Stomach (tissue), 9 donors: ENCODE results near the gene PSD2. TPM values are rescaled to one million over a fixed set of nuclear protein-coding genes. Genes with fewer than 3 reads are reported as not detected.

Source experiments
- DNase-seq, 2 donors: peaks; one replicate each; pipeline versions ENCODE4 v3.0.0 to v3.0.0-alpha.2; 2013 to 2019
- H3K27ac ChIP-seq, 5 donors: fragments of 200-600 bp in 4 of 5; sonication (generic) in 4 of 5; one replicate each; pipeline ENCODE4 v1.5.1; 2013 to 2019; ENCODE audit warnings: mild to moderate bottlenecking in 1 of 5, moderate library complexity in 1 of 5
- H3K27me3 ChIP-seq, 3 donors: fragments of 200-600 bp; sonication (generic); one replicate each; pipeline ENCODE4 v1.5.1; 2017 to 2019; ENCODE audit warnings: mixed run types in 1 of 3
- H3K36me3 ChIP-seq, 4 donors: fragments of 200-600 bp; sonication (generic); 1 replicate in 3 of 4; 2 replicates in 1 of 4; pipeline ENCODE4 v1.5.1; 2016 to 2019
- H3K4me1 ChIP-seq, 4 donors: fragments of 200-600 bp; sonication (generic); one replicate each; pipeline ENCODE4 v1.5.1; 2016 to 2019
- H3K4me3 ChIP-seq, 4 donors: fragments of 200-600 bp; sonication (generic) in 3 of 4; one replicate each; pipeline ENCODE4 v1.5.1; 2016 to 2019; ENCODE audit warnings: mild to moderate bottlenecking in 1 of 4
- H3K9me3 ChIP-seq, 4 donors: fragments of 200-600 bp; sonication (generic); one replicate each; pipeline ENCODE4 v1.5.1; 2016 to 2019
- EP300 ChIP-seq: sonication (generic); formaldehyde crosslinking; IDR thresholded peaks from one replicate; pipeline ENCODE4 v1.6.1; 2017; ENCODE audit warnings: antibody characterized with exemption
- POLR2A ChIP-seq, 4 donors: fragments of 450-650 bp; IDR thresholded peaks; one replicate each; pipeline ENCODE4 v1.6.1; 2016; ENCODE audit warnings: antibody characterized with exemption in 4 of 4, control low read depth in 2 of 4, mild to moderate bottlenecking in 1 of 4, moderate library complexity in 1 of 4
- POLR2AphosphoS5 ChIP-seq, 3 donors: sonication (generic); formaldehyde crosslinking; IDR thresholded peaks; one replicate each; pipeline ENCODE4 v1.6.1; 2016; ENCODE audit warnings: antibody characterized with exemption in 3 of 3
- WGBS, 5 donors: extraction: QIAGEN DNeasy Blood & Tissue Kit in 3 of 5; methylation state at CpG; one replicate each; pipeline versions ENCODE4 v1.1.5 to v1.1.7; 2013 to 2018; 5-methylcytosine and 5-hydroxymethylcytosine counted together
- intact Hi-C: fragments of 100-400 bp; cut with DNase I; formaldehyde crosslinking; loops from one replicate; pipeline ENCODE4 v1.15.1; 2023; ENCODE audit warnings: low total_unique reads
- polyA plus RNA-seq, 3 donors: library from polyadenylated mRNA; stranded (reverse); fragments of 200-250 nt; gene quantifications; one replicate each; pipeline ENCODE4 v1.2.3, GENCODE V29; 2013
- total RNA-seq, 5 donors: library from RNA; depleted of rRNA; stranded (reverse); fragments of >200 nt; gene quantifications; one replicate each; pipeline versions ENCODE4 v1.1.0 to v1.2.3, GENCODE V29; 2014 to 2016
- TF ChIP-seq, protein P1 (sequence below), 7 experiments: fragments of 450-650 bp in 4 of 7; fragments of 200-600 bp in 3 of 7; sonication (generic) in 3 of 7; IDR thresholded peaks; one replicate each; pipeline ENCODE4 v1.5.1; 2016 to 2019; ENCODE audit warnings: antibody characterized with exemption in 7 of 7, control low read depth in 2 of 7, mild to moderate bottlenecking in 1 of 7
- donor health status: healthy with polysubstance abuse.
- donor health status: Bipolar disorder and iron deficiency.
- donor health status: healthy.

The PSD2 gene
- total and polyA plus RNA-seq, 8 donors, result 0.05 to 0.73 TPM; not detected in 6

DNA sequence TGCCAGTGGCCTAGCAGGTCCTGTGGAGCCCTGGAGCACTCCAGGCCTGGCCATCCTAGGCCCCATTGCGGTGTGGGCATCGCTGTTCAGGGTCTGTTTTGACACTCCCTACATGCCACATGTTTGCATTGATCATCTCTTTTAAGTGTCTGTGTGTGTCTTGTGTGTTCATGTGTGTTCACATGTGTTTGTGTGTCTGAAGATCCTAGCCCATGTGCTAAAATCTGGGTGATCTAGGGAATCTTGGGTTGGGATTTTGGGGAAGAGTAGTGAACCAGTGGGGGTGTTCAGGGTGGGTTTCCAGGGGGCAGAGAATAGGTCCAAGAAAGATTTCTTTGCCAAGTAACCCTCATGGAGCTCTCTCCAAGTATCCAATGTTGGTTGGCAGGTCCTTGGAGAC, 8.4 kb downstream of the PSD2 start:
- Histone ChIP-seq H3K4me1 (no peaks in the 10 kb centered on the region), H3K27me3 (peaks cover 4 to 71% (median 39%) of the 10 kb centered on the region in 3 donors), H3K36me3 (no peaks in the 10 kb centered on the region), H3K9me3 (no peaks in the 10 kb centered on the region), H3K27ac (no peak overlapping the region), H3K4me3 (no peak overlapping the region)
- no peak for DNase-seq
- intact Hi-C loops, result no loop called here
- TF ChIP-seq, protein P1, sequence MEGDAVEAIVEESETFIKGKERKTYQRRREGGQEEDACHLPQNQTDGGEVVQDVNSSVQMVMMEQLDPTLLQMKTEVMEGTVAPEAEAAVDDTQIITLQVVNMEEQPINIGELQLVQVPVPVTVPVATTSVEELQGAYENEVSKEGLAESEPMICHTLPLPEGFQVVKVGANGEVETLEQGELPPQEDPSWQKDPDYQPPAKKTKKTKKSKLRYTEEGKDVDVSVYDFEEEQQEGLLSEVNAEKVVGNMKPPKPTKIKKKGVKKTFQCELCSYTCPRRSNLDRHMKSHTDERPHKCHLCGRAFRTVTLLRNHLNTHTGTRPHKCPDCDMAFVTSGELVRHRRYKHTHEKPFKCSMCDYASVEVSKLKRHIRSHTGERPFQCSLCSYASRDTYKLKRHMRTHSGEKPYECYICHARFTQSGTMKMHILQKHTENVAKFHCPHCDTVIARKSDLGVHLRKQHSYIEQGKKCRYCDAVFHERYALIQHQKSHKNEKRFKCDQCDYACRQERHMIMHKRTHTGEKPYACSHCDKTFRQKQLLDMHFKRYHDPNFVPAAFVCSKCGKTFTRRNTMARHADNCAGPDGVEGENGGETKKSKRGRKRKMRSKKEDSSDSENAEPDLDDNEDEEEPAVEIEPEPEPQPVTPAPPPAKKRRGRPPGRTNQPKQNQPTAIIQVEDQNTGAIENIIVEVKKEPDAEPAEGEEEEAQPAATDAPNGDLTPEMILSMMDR (IDR thresholded peaks at IDR 0.05), result no peak
- TF ChIP-seq POLR2AphosphoS5 (IDR thresholded peaks at IDR 0.05) (no peak), POLR2A (IDR thresholded peaks at IDR 0.05) (no peak), EP300 (no peak)
- 79 to 92% (median 90%) methylated on average over 2 of the region's 2 CpGs for WGBS, 5 donors

DNA sequence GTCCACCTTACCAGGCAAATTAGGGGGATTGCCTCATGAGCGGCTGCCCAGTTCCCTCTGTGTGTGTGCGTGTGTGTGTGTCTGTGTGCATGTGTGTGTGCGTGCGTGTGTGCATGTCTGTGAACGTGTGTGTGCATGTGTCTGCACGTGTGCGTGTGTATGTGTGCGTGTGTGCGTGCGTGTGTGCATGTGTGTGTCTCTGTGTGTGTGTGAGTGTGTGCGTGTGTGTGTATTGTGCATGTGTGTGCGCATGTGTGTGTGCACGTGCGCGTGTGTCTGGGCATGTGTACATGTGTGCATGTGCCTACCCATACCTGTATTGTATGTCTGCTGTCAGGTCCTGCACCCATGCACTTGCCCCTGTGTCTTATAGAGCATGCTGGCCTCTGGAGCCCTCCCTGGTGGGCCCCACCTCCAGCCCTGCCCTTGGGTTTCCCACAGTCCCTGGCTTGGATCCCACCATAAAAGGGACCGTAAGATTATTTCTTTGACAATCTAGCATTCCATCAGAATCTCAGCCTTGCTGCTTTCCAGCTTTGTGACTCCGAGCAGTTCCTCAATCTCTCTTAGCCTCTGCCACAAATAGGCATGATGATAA, 9.3 kb downstream of the PSD2 start:
- Histone ChIP-seq H3K27me3 (peaks cover 4 to 71% (median 32%) of the 10 kb centered on the region in 3 donors), H3K4me1 (no peaks in the 10 kb centered on the region), H3K36me3 (no peaks in the 10 kb centered on the region), H3K27ac (no peak overlapping the region), H3K4me3 (no peak overlapping the region), H3K9me3 (no peaks in the 10 kb centered on the region)
- intact Hi-C loops, result no loop called here
- WGBS, 5 donors, result 89 to 94% (median 91%) methylated on average over 15 to 17 of the region's 17 CpGs
- no peak for DNase-seq
- TF ChIP-seq EP300, result no peak
- no peak for TF ChIP-seq POLR2A (IDR thresholded peaks at IDR 0.05)
- TF ChIP-seq, protein P1 (IDR thresholded peaks at IDR 0.05), result no peak
- TF ChIP-seq POLR2AphosphoS5 (IDR thresholded peaks at IDR 0.05), result no peak

DNA sequence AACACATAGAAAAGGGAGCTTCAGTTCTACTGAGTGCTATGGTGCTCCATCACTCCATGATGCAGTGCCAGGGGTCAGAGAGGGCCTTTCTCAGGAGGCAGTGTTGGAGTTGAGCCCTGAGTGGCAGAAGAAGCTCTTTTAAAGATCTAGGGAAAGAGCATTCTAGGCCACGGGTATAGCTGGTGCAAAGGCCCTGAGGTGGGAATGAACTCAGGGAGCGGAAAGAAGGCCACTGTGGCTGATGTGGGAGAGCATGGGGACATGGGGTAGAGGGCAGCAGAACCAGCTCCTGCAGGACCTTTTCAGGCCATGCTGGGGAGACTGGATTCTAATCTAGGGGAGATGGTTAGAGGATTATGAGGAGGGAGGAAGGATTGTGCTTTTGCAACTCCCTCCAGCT, 9.9 kb downstream of the PSD2 start:
- no peak for DNase-seq
- intact Hi-C loops, result no loop called here
- Histone ChIP-seq H3K4me1 (no peaks in the 10 kb centered on the region), H3K27ac (no peak overlapping the region), H3K36me3 (no peaks in the 10 kb centered on the region), H3K4me3 (no peak overlapping the region), H3K9me3 (no peaks in the 10 kb centered on the region), H3K27me3 (peaks cover 4 to 64% (median 31%) of the 10 kb centered on the region in 3 donors)
- TF ChIP-seq, protein P1 (IDR thresholded peaks at IDR 0.05), result no peak
- TF ChIP-seq EP300 (no peak), POLR2A (IDR thresholded peaks at IDR 0.05) (no peak)
- WGBS, 5 donors, result 90 to 100% (median 92%) methylated on average over 2 of the region's 2 CpGs

DNA sequence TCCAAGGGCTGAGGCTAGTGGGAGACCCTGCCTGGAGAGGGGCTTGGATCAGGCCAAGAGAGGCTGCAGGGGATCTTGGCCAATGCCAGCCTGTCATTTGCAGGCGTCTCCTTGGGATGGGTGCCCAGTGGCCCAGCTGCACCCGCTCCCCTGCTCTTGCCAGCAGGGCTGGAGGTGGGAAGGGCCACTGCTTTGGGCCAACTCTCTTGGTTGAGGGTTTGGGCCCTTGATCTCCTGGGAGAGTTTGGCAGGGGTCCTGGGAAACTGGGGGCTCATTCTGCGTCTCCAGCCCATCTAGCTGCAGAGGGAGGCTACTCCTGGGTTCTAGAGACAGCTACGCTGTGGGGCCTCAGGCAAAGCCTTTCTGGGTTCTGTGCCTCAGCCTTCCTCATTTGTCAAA, 10.5 kb downstream of the PSD2 start:
- Histone ChIP-seq H3K27ac (no peak overlapping the region), H3K36me3 (no peaks in the 10 kb centered on the region), H3K4me3 (no peak overlapping the region), H3K4me1 (no peaks in the 10 kb centered on the region), H3K27me3 (peaks cover 4 to 60% (median 31%) of the 10 kb centered on the region in 3 donors), H3K9me3 (no peaks in the 10 kb centered on the region)
- intact Hi-C loops, result no loop called here
- 72 to 92% (median 83%) methylated on average over 2 to 4 of the region's 4 CpGs; no CpG with 5 or more reads in 1 of the 5 donors for WGBS, 5 donors
- no peak for DNase-seq
- TF ChIP-seq POLR2A (IDR thresholded peaks at IDR 0.05), result no peak
- TF ChIP-seq, protein P1 (IDR thresholded peaks at IDR 0.05), result no peak
- no peak for TF ChIP-seq POLR2AphosphoS5 (IDR thresholded peaks at IDR 0.05)
- TF ChIP-seq EP300, result no peak
